Astrocyte of the cerebellum (primary cell): ENCODE results near the gene MAML3.
"Not testable (repeated sequence)": the region's sequence is repeated elsewhere in the genome, so short reads cannot be mapped to it uniquely, and the experiment has no call there.

Source experiments
- DNase-seq: peaks from one replicate; pipeline ENCODE4 v3.0.0-alpha.2; 2011; ENCODE audit warnings: low read depth
- H3K4me3 ChIP-seq: 2 replicates; pipeline ENCODE4 v1.5.1; 2011; ENCODE audit warnings: mild to moderate bottlenecking, low read depth, low read length, moderate library complexity
- CTCF ChIP-seq: IDR thresholded peaks from 2 replicates; pipeline ENCODE4 v1.5.1; 2012; ENCODE audit warnings: low read length, low read depth, moderate library complexity, mild to moderate bottlenecking; ENCODE audit errors: missing control alignments
- in situ Hi-C: cut with HindIII; loops from 2 replicates; pipeline ENCODE4 v1.10.0; 2017; ENCODE audit warnings: low sequenced_read_pairs

The MAML3 gene

DNA sequence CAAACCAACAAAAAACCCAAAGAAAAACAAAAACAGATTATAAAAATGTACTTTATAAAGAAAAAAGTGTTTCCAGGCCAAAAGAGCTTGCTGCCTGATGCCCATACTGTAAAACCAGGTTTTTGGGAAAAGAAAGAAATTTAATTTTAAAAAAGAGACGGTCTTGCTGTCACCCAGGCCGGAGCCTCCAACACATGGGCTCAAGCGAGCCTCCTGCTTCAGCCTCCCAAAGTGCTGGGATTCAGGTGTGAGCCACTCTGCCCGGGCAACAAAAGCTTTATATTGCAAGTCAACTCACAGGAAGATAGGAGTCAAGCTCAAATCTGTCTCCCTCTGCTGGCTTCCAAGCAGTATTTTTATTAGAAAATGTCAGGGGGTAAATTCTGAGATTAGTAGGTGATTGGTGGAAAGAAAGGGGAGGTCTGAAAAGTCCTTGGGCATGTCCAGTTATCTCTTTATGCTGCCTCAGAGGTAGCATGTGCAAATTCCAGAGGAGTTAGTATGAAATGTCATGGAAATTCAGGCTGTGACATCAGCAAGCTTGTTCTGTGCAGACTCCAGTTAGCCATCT is 449.0 kb downstream of the MAML3 start:
- DNase-seq = no peak
- no peak overlapping the region for H3K4me3 ChIP-seq
- no peak for TF ChIP-seq CTCF
- in situ Hi-C loops = no loop called here

- TF ChIP-seq CTCF = no peak
- H3K4me3 ChIP-seq = no peak overlapping the region
- in situ Hi-C loops = no loop called here
Measured at GRCh38 chr4:139700568-139700967, 453.4 kb downstream of the MAML3 start.

DNA sequence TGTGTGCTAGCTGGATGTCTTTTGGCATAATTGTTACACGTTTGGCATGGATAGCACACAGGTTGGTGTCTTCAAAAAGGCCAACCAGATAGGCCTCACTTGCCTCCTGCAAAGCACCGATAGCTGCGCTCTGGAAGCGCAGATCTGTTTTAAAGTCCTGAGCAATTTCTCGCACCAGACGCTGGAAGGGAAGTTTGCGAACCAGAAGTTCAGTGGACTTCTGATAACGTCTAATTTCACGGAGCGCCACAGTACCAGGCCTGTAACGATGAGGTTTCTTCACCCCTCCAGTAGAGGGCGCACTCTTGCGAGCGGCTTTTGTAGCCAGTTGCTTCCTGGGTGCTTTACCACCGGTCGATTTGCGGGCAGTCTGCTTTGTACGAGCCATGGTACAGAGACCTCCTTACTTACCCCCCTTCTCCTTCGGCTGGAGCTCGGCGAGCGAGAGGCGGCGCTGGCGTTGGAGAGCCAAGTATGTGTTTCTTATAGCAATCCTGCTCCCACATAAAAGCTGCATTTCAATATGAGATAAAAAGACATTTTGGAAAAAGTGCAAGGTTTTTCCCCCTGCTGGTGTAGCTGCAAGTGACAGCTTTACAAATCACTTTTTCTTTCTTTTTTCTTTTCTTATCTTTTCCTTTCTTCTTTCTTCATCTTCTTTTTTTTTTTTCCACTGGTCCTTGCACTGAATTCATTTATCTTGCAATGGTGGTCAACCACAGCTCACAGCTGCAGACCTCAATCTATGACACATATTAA is 455.6 kb downstream of the MAML3 start:
- DNase-seq, H3K4me3 ChIP-seq, in situ Hi-C loops: not testable (repeated sequence)
- peak; percentile 35 for TF ChIP-seq CTCF

More at GRCh38 chr4:139700568-139700967, 453.4 kb downstream of the MAML3 start:
- DNase-seq = no peak

DNA sequence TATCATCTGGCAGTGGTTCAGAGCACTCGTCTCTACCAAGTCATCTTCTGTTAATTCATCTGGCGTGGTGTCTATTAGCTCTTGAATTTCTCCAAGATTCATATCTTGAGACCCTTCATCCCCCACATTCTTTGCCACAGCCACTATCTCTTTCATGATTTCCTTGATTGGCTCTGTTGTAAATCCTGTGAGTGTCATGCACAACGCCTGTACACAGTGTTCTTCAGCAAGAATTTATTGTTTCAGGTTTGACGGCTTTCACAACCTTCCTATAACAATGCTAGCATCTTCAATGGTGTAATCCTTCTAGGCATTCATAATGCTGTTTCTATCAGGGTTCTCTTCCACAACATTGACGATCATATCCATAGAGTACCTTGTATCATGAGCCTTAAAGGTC is 457.5 kb downstream of the MAML3 start:
- TF ChIP-seq CTCF = no peak
- in situ Hi-C loops = no loop called here
- DNase-seq = no peak
- H3K4me3 ChIP-seq = no peak overlapping the region

DNA sequence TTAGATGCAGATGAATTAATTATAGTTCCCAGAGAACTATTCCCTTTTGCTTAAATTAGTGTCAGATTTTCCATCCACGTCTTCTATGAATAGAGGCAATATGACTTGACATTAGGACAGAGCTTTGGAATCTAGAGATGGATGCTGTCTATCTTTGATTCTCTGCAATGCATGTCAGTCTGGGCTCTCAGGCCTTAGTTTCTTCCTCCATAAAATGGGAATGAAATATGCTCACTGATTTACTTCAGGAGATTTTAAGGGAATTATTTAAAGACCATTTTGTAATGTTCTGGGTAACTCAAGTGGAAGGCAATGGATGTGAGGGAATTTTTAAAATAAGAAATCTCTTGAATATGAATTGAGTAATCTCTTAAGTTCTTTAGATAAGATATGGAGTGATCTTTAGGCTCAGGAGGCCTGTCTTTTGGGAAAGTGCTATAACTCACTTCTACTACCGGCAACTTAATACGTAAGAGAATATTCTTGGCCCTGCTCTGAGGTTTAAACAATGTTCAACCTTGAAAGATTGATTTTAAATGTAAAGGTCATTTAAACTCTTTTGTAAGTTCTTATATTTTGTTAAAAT is 459.4 kb downstream of the MAML3 start:
- TF ChIP-seq CTCF = no peak
- DNase-seq = no peak
- H3K4me3 ChIP-seq = no peak overlapping the region
- in situ Hi-C loops = no loop called here

- in situ Hi-C loops = no loop called here
- H3K4me3 ChIP-seq = no peak overlapping the region
- DNase-seq = no peak
- peak; percentile 20 for TF ChIP-seq CTCF
Measured at GRCh38 chr4:139692309-139693012, 461.5 kb downstream of the MAML3 start.
